ENCODE measurements around the gene ST6GALNAC4. TPM values are rescaled to one million over a fixed set of nuclear protein-coding genes. Genes with fewer than 3 reads are reported as not detected.

The ST6GALNAC4 gene
- total RNA-seq, 1 donor from 2014 or later, result 25.6 TPM

- Mint-ChIP-seq H3K9me3 (no peaks in the 10 kb centered on the region), H3K27ac (no peak overlapping the region), H3K27me3 (ENCODE audit: low read depth) (peaks cover 23% of the 10 kb centered on the region), H3K4me3 (ENCODE audit: low read depth) (no peak overlapping the region), H3K4me1 (ENCODE audit: low read depth) (peaks cover 15% of the 10 kb centered on the region), H3K36me3 (ENCODE audit: low read depth) (no peaks in the 10 kb centered on the region)
- DNase-seq (ENCODE audit: low spot score), result no peak
- intact Hi-C loops (cut with micrococcal nuclease), result no loop called here
Observed at GRCh38 chr9:127924736-127925444, 8.0 kb upstream of the ST6GALNAC4 start.

GRCh38 chr9:127923771-127924170 is 6.9 kb upstream of the ST6GALNAC4 start:
- intact Hi-C loops (cut with micrococcal nuclease), result no loop called here
- Mint-ChIP-seq H3K4me1 (ENCODE audit: low read depth) (peaks cover 22% of the 10 kb centered on the region), H3K4me3 (ENCODE audit: low read depth) (no peak overlapping the region), H3K9me3 (no peaks in the 10 kb centered on the region), H3K36me3 (ENCODE audit: low read depth) (no peaks in the 10 kb centered on the region), H3K27me3 (ENCODE audit: low read depth) (peaks cover 20% of the 10 kb centered on the region), H3K27ac (no peak overlapping the region)
- no peak for DNase-seq (ENCODE audit: low spot score)

- H3K27ac Mint-ChIP-seq, result no peak overlapping the region
- no peaks in the 10 kb centered on the region for H3K9me3 Mint-ChIP-seq
- intact Hi-C loops (cut with micrococcal nuclease), result no loop called here
Observed at GRCh38 chr9:127923046-127923445, 6.2 kb upstream of the ST6GALNAC4 start.

GRCh38 chr9:127921557-127922120 is 4.8 kb upstream of the ST6GALNAC4 start:
- H3K4me1 Mint-ChIP-seq (ENCODE audit: low read depth), result peaks cover 29% of the 10 kb centered on the region
- no peak overlapping the region for H3K27ac Mint-ChIP-seq
- no peaks in the 10 kb centered on the region for H3K9me3 Mint-ChIP-seq
- H3K27me3 Mint-ChIP-seq (ENCODE audit: low read depth), result peaks cover 16% of the 10 kb centered on the region
- H3K36me3 Mint-ChIP-seq (ENCODE audit: low read depth), result no peaks in the 10 kb centered on the region
- intact Hi-C loops (cut with micrococcal nuclease), result loop anchor here (1.0 to 2.0 kb wide), 2 partner anchors 119 to 186 kb away; partner anchors contain the start of genes FPGS and TOR2A
- DNase-seq (ENCODE audit: low spot score), result peak; percentile 69
- H3K4me3 Mint-ChIP-seq (ENCODE audit: low read depth), result peak overlapping the region; percentile 34

More at GRCh38 chr9:127923046-127923445, 6.2 kb upstream of the ST6GALNAC4 start:
- Mint-ChIP-seq H3K27me3 (ENCODE audit: low read depth) (peaks cover 16% of the 10 kb centered on the region), H3K36me3 (ENCODE audit: low read depth) (no peaks in the 10 kb centered on the region), H3K4me1 (ENCODE audit: low read depth) (peaks cover 25% of the 10 kb centered on the region), H3K4me3 (ENCODE audit: low read depth) (no peak overlapping the region)
- DNase-seq (ENCODE audit: low spot score), result no peak

- Mint-ChIP-seq H3K4me1 (ENCODE audit: low read depth) (peaks cover 31% of the 10 kb centered on the region), H3K27ac (no peak overlapping the region)
- no peak for DNase-seq (ENCODE audit: low spot score)
Observed at GRCh38 chr9:127920794-127921193, 4.0 kb upstream of the ST6GALNAC4 start.

GRCh38 chr9:127919253-127919815 is 2.5 kb upstream of the ST6GALNAC4 start:
- peak overlapping the region; percentile 38 for H3K27ac Mint-ChIP-seq
- intact Hi-C loops (cut with micrococcal nuclease), result loop anchor here (2.0 to 10.0 kb wide), 4 partner anchors 15 to 305 kb away; partner anchors contain the start of genes CDK9 and STXBP1
- H3K4me3 Mint-ChIP-seq (ENCODE audit: low read depth), result peak overlapping the region; percentile 40
- H3K4me1 Mint-ChIP-seq (ENCODE audit: low read depth), result peaks cover 34% of the 10 kb centered on the region
- no peaks in the 10 kb centered on the region for H3K9me3 Mint-ChIP-seq
- no peak for DNase-seq (ENCODE audit: low spot score)
- no peaks in the 10 kb centered on the region for H3K36me3 Mint-ChIP-seq (ENCODE audit: low read depth)
- H3K27me3 Mint-ChIP-seq (ENCODE audit: low read depth), result peaks cover 7% of the 10 kb centered on the region

More at GRCh38 chr9:127920794-127921193, 4.0 kb upstream of the ST6GALNAC4 start:
- peaks cover 12% of the 10 kb centered on the region for H3K27me3 Mint-ChIP-seq (ENCODE audit: low read depth)
- no peaks in the 10 kb centered on the region for H3K36me3 Mint-ChIP-seq (ENCODE audit: low read depth)
- intact Hi-C loops (cut with micrococcal nuclease), result loop anchor here (1.0 to 2.0 kb wide), 2 partner anchors 118 to 185 kb away; partner anchors contain the start of genes FPGS and TOR2A
- H3K4me3 Mint-ChIP-seq (ENCODE audit: low read depth), result no peak overlapping the region
- H3K9me3 Mint-ChIP-seq, result no peaks in the 10 kb centered on the region

- no peaks in the 10 kb centered on the region for H3K9me3 Mint-ChIP-seq
- intact Hi-C loops (cut with micrococcal nuclease), result loop anchor here (2.0 to 10.0 kb wide), 4 partner anchors 14 to 304 kb away; partner anchors contain the start of genes CDK9 and STXBP1
- no peak for DNase-seq (ENCODE audit: low spot score)
- H3K4me1 Mint-ChIP-seq (ENCODE audit: low read depth), result peaks cover 34% of the 10 kb centered on the region
- peak overlapping the region; percentile 38 for H3K27ac Mint-ChIP-seq
- H3K27me3 Mint-ChIP-seq (ENCODE audit: low read depth), result peaks cover 4% of the 10 kb centered on the region
- no peak overlapping the region for H3K4me3 Mint-ChIP-seq (ENCODE audit: low read depth)
- peaks cover 6% of the 10 kb centered on the region for H3K36me3 Mint-ChIP-seq (ENCODE audit: low read depth)
Observed at GRCh38 chr9:127918183-127919107, 1.6 kb upstream of the ST6GALNAC4 start.

GRCh38 chr9:127917603-127918002 is 762 bp upstream of the ST6GALNAC4 start:
- no peak for DNase-seq (ENCODE audit: low spot score)
- H3K36me3 Mint-ChIP-seq (ENCODE audit: low read depth), result peaks cover 11% of the 10 kb centered on the region
- H3K4me3 Mint-ChIP-seq (ENCODE audit: low read depth), result no peak overlapping the region
- intact Hi-C loops (cut with micrococcal nuclease), result loop anchor here (2.0 to 10.0 kb wide), 4 partner anchors 13 to 303 kb away; partner anchors contain the start of genes CDK9 and STXBP1
- peaks cover 4% of the 10 kb centered on the region for H3K27me3 Mint-ChIP-seq (ENCODE audit: low read depth)
- H3K9me3 Mint-ChIP-seq, result no peaks in the 10 kb centered on the region
- H3K27ac Mint-ChIP-seq, result peak overlapping the region; percentile 22
- peaks cover 38% of the 10 kb centered on the region for H3K4me1 Mint-ChIP-seq (ENCODE audit: low read depth)

GRCh38 chr9:127915801-127916719 is 781 bp downstream of the ST6GALNAC4 start:
- Mint-ChIP-seq H3K36me3 (ENCODE audit: low read depth) (peaks cover 26% of the 10 kb centered on the region), H3K9me3 (no peaks in the 10 kb centered on the region), H3K4me1 (ENCODE audit: low read depth) (peaks cover 44% of the 10 kb centered on the region), H3K27ac (peak overlapping the region; percentile 81), H3K27me3 (ENCODE audit: low read depth) (no peaks in the 10 kb centered on the region), H3K4me3 (ENCODE audit: low read depth) (peak overlapping the region; percentile 80)
- intact Hi-C loops (cut with micrococcal nuclease), result loop anchor here (5.0 to 10.0 kb wide), 3 partner anchors 49 to 301 kb away; partner anchors contain the start of genes CDK9 and STXBP1
- no peak for DNase-seq (ENCODE audit: low spot score)

- Mint-ChIP-seq H3K27ac (peak overlapping the region; percentile 3), H3K4me1 (ENCODE audit: low read depth) (peaks cover 51% of the 10 kb centered on the region), H3K36me3 (ENCODE audit: low read depth) (peaks cover 32% of the 10 kb centered on the region), H3K4me3 (ENCODE audit: low read depth) (peak overlapping the region; percentile 80), H3K27me3 (ENCODE audit: low read depth) (no peaks in the 10 kb centered on the region), H3K9me3 (no peaks in the 10 kb centered on the region)
- intact Hi-C loops (cut with micrococcal nuclease), result loop anchor here (5.0 to 10.0 kb wide), 3 partner anchors 48 to 301 kb away; partner anchors contain the start of genes CDK9 and STXBP1
- DNase-seq (ENCODE audit: low spot score), result no peak
Observed at GRCh38 chr9:127915325-127915752, 1.5 kb downstream of the ST6GALNAC4 start.

GRCh38 chr9:127913682-127914081 is 3.2 kb downstream of the ST6GALNAC4 start:
- Mint-ChIP-seq H3K27ac (no peak overlapping the region), H3K4me3 (ENCODE audit: low read depth) (no peak overlapping the region), H3K4me1 (ENCODE audit: low read depth) (peaks cover 40% of the 10 kb centered on the region)

More at GRCh38 chr9:127913682-127914081, 3.2 kb downstream of the ST6GALNAC4 start:
- H3K36me3 Mint-ChIP-seq (ENCODE audit: low read depth), result peaks cover 37% of the 10 kb centered on the region
- H3K9me3 Mint-ChIP-seq, result no peaks in the 10 kb centered on the region
- H3K27me3 Mint-ChIP-seq (ENCODE audit: low read depth), result no peaks in the 10 kb centered on the region
- intact Hi-C loops (cut with micrococcal nuclease), result loop anchor here (10.0 kb wide), 1 partner anchor 299 kb away; the partner anchor contains the start of gene STXBP1
- DNase-seq (ENCODE audit: low spot score), result no peak
